OCI-LY7 (cell line): ENCODE measurements around the gene ORMDL1. TPM values are rescaled to one million over a fixed set of nuclear protein-coding genes. Genes with fewer than 3 reads are reported as not detected.

Experiments used
- BruUV-seq: library from RNA; stranded (reverse); fragments of 400-500 nt; replicated peaks from 2 replicates; lab custom pipeline; 2021; lab: Mats Ljungman, UMichigan
- CTCF ChIA-PET: fragments of 300-600 bp; sonication (Branson Sonifier 250); formaldehyde crosslinking; loops from one replicate; lab custom pipeline; 2022; ENCODE audit warnings: antibody characterized with exemption; ENCODE audit not compliant: unreplicated experiment; lab: Charles Lee
- POLR2A ChIA-PET: fragments of 300-600 bp; sonication (Branson Sonifier 250); formaldehyde crosslinking; loops from one replicate; lab custom pipeline; 2022; ENCODE audit warnings: antibody characterized with exemption; lab: Charles Lee
- DNase-seq: peaks from one replicate; pipeline ENCODE4 v3.0.0-alpha.2; 2015; ENCODE audit warnings: low spot score
- H2AFZ ChIP-seq: fragments of 200-600 bp; sonication (generic), shearing (Covaris generic); 2 replicates; pipeline ENCODE4 v1.6.1; 2014; ENCODE audit warnings: mild to moderate bottlenecking, antibody characterized with exemption, low read length, moderate library complexity
- H3K27ac ChIP-seq: fragments of 200-600 bp; sonication (generic); 2 replicates; pipeline ENCODE4 v1.5.1; 2014; ENCODE audit warnings: mixed run types, low read depth, mild to moderate bottlenecking, moderate library complexity, low read length, inconsistent platforms; ENCODE audit not compliant: poor library complexity, severe bottlenecking
- H3K36me3 ChIP-seq: fragments of 200-600 bp; sonication (generic); 2 replicates; pipeline ENCODE4 v1.6.1; 2014; ENCODE audit warnings: mild to moderate bottlenecking, antibody characterized with exemption, low read length, moderate library complexity, mixed read lengths; ENCODE audit not compliant: insufficient read depth
- H3K4me1 ChIP-seq: fragments of 200-600 bp; sonication (generic); 2 replicates; pipeline ENCODE4 v1.5.1; 2014; ENCODE audit warnings: mild to moderate bottlenecking, low read length; ENCODE audit not compliant: insufficient read depth, poor library complexity, severe bottlenecking
- H3K4me2 ChIP-seq: fragments of 200-600 bp; sonication (generic); 2 replicates; pipeline ENCODE4 v1.6.1; 2014; ENCODE audit warnings: mild to moderate bottlenecking, low read length
- H3K4me3 ChIP-seq: fragments of 200-600 bp; sonication (generic); 2 replicates; pipeline ENCODE4 v1.5.1; 2014; ENCODE audit warnings: mild to moderate bottlenecking, low read depth, low read length; ENCODE audit not compliant: poor library complexity, severe bottlenecking
- H3K79me2 ChIP-seq: fragments of 200-600 bp; sonication (generic); 2 replicates; pipeline ENCODE4 v1.6.1; 2016; ENCODE audit warnings: low read depth, mild to moderate bottlenecking, low read length, moderate library complexity, mixed read lengths; ENCODE audit not compliant: insufficient read depth
- H3K9me2 ChIP-seq: fragments of 200-600 bp; sonication (generic); 2 replicates; pipeline ENCODE4 v1.6.1; 2016; ENCODE audit warnings: mild to moderate bottlenecking, low read length, mixed read lengths; ENCODE audit not compliant: insufficient read depth
- H3K9me3 ChIP-seq: fragments of 200-600 bp; sonication (generic); 2 replicates; pipeline ENCODE4 v1.6.1; 2014; ENCODE audit warnings: mild to moderate bottlenecking, mixed run types, low read length, mixed read lengths
- H4K20me1 ChIP-seq: fragments of 200-600 bp; sonication (generic); 2 replicates; pipeline ENCODE4 v1.6.1; 2014; ENCODE audit warnings: mild to moderate bottlenecking, antibody characterized with exemption, low read length, moderate library complexity, mixed read lengths; ENCODE audit not compliant: insufficient read depth
- CTCF ChIP-seq: fragments of 200-600 bp; sonication (generic); conservative IDR thresholded peaks from 2 replicates; pipeline ENCODE4 v1.5.1; 2014; ENCODE audit warnings: mild to moderate bottlenecking, antibody characterized with exemption, low read length, moderate library complexity, mixed read lengths
- EZH2phosphoT487 ChIP-seq: fragments of 200-600 bp; sonication (generic); IDR thresholded peaks from 2 replicates; pipeline ENCODE4 v1.6.1; 2018; ENCODE audit warnings: low read depth, borderline replicate concordance, mild to moderate bottlenecking, mixed run types, antibody characterized with exemption, low read length, moderate library complexity, mixed read lengths
- intact Hi-C: fragments of 100-400 bp; cut with micrococcal nuclease; formaldehyde crosslinking; loops from one replicate; pipeline ENCODE4 v1.10.0; 2022; ENCODE audit not compliant: unreplicated experiment
- total RNA-seq, 2 experiments: library from RNA; depleted of rRNA in 1 of 2; stranded (reverse); fragments of >200 nt in 1 of 2; shearing (Covaris generic) in 1 of 2; gene quantifications; 2 replicates each; pipeline ENCODE4 v1.2.3, GENCODE V29; 2014 to 2022

Gene ORMDL1
- total RNA-seq, 2 experiments from 2014 or later: 59.3 to 65.7 TPM

GRCh38 chr2:189751080-189751658 lies 33.0 kb downstream of the ORMDL1 start:
- no peaks in the 10 kb centered on the region for H3K4me1 ChIP-seq
- no peak overlapping the region for H3K4me2 ChIP-seq
- intact Hi-C loops: loop anchor here (1.0 kb wide), 1 partner anchor 319 kb away; no protein-coding TSS in a partner anchor
- no peaks in the 10 kb centered on the region for H4K20me1 ChIP-seq
- no TSS peak for BruUV-seq
- ChIA-PET POLR2A (interaction anchor here (0.7 to 1.7 kb wide), 4 partner anchors 10 to 1881 kb away, joined by 4 to 7 read pairs (median 6); no protein-coding TSS in a partner anchor), CTCF (interaction anchor here (1.6 kb wide), 1 partner anchor 11 kb away, joined by 3 read pairs; the partner anchor contains the start of gene OSGEPL1)
- no peak overlapping the region for H3K27ac ChIP-seq
- no peak overlapping the region for H2AFZ ChIP-seq
- H3K4me3 ChIP-seq: no peak overlapping the region
- H3K36me3 ChIP-seq: peaks cover 7% of the 10 kb centered on the region; the same call in 1 of the 2 replicates
- DNase-seq: peak; percentile 64
- H3K9me2 ChIP-seq: no peaks in the 10 kb centered on the region
- no peaks in the 10 kb centered on the region for H3K79me2 ChIP-seq
- TF ChIP-seq CTCF: peak; percentile 83
- no peak for TF ChIP-seq EZH2phosphoT487
- H3K9me3 ChIP-seq: no peaks in the 10 kb centered on the region

- Histone ChIP-seq H3K9me3 (no peaks in the 10 kb centered on the region), H2AFZ (no peak overlapping the region), H3K36me3 (no peaks in the 10 kb centered on the region), H3K4me1 (no peaks in the 10 kb centered on the region), H3K27ac (no peak overlapping the region), H4K20me1 (no peaks in the 10 kb centered on the region), H3K79me2 (no peaks in the 10 kb centered on the region), H3K4me3 (no peak overlapping the region), H3K9me2 (no peaks in the 10 kb centered on the region), H3K4me2 (no peak overlapping the region)
- TF ChIP-seq CTCF (no peak), EZH2phosphoT487 (no peak)
- intact Hi-C loops: no loop called here
- POLR2A ChIA-PET: no interaction called here
- CTCF ChIA-PET: no interaction called here
- no peak for DNase-seq
- no TSS peak for BruUV-seq
These were observed 54.7 kb downstream of the ORMDL1 start for GRCh38 chr2:189729430-189729829.

GRCh38 chr2:189726849-189727248 lies 57.3 kb downstream of the ORMDL1 start:
- no peaks in the 10 kb centered on the region for H3K4me1 ChIP-seq
- no peak for TF ChIP-seq CTCF
- no peak for TF ChIP-seq EZH2phosphoT487
- BruUV-seq: no TSS peak
- ChIA-PET POLR2A (no interaction called here), CTCF (no interaction called here)
- no peaks in the 10 kb centered on the region for H4K20me1 ChIP-seq
- no peaks in the 10 kb centered on the region for H3K36me3 ChIP-seq
- H3K27ac ChIP-seq: no peak overlapping the region
- no peak overlapping the region for H3K4me2 ChIP-seq
- no peak overlapping the region for H2AFZ ChIP-seq
- H3K4me3 ChIP-seq: no peak overlapping the region
- intact Hi-C loops: no loop called here
- no peaks in the 10 kb centered on the region for H3K79me2 ChIP-seq
- H3K9me3 ChIP-seq: no peaks in the 10 kb centered on the region
- DNase-seq: no peak
- H3K9me2 ChIP-seq: no peaks in the 10 kb centered on the region
